LNCAP (cell line): ENCODE measurements around the gene ATP6V1B1.
A peak's percentile ranks its signal among the peaks of the same experiment; 100 is the strongest.

Experiments used
- TF ChIP-seq, protein P1 (sequence below): fragments of 450-650 bp; IDR thresholded peaks from 2 replicates; pipeline ENCODE4 v1.5.1; 2017; ENCODE audit warnings: mild to moderate bottlenecking

ATP6V1B1 gene

DNA sequence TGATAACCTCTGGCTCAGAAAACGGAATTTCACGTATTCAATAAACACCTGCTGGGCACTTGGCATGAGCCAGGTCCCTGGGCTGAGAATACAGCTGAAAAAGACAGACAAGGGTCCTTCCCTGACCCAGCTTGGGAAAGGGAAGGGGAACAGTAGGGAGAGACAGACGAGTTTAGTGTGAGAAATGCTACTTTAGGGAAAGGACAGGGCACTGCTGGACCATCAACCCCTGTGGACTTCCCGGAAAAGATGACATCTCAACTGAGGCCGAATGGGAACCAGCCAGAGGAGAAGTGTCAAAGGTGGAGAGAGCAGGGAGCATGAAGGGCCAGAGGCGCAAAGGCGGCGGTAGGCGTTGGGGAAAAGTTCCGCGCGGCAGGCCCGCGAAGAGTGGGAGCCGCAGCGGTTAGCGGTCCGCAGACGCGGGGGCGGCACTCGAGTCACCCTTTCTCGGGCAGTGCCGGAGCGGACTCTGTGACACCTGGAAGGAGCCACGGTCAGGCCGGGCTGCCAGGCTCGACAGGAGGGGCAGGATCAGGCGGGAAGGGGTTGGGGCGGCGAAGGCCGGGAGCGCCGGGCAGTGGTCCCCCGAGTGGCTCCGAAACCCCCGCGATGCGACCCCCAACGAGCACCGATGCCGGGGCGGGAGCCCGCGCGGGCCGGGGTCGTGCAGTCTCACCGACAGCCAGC lies 58.5 kb downstream of the ATP6V1B1 start:
- TF ChIP-seq, protein P1, sequence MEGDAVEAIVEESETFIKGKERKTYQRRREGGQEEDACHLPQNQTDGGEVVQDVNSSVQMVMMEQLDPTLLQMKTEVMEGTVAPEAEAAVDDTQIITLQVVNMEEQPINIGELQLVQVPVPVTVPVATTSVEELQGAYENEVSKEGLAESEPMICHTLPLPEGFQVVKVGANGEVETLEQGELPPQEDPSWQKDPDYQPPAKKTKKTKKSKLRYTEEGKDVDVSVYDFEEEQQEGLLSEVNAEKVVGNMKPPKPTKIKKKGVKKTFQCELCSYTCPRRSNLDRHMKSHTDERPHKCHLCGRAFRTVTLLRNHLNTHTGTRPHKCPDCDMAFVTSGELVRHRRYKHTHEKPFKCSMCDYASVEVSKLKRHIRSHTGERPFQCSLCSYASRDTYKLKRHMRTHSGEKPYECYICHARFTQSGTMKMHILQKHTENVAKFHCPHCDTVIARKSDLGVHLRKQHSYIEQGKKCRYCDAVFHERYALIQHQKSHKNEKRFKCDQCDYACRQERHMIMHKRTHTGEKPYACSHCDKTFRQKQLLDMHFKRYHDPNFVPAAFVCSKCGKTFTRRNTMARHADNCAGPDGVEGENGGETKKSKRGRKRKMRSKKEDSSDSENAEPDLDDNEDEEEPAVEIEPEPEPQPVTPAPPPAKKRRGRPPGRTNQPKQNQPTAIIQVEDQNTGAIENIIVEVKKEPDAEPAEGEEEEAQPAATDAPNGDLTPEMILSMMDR = no peak

DNA sequence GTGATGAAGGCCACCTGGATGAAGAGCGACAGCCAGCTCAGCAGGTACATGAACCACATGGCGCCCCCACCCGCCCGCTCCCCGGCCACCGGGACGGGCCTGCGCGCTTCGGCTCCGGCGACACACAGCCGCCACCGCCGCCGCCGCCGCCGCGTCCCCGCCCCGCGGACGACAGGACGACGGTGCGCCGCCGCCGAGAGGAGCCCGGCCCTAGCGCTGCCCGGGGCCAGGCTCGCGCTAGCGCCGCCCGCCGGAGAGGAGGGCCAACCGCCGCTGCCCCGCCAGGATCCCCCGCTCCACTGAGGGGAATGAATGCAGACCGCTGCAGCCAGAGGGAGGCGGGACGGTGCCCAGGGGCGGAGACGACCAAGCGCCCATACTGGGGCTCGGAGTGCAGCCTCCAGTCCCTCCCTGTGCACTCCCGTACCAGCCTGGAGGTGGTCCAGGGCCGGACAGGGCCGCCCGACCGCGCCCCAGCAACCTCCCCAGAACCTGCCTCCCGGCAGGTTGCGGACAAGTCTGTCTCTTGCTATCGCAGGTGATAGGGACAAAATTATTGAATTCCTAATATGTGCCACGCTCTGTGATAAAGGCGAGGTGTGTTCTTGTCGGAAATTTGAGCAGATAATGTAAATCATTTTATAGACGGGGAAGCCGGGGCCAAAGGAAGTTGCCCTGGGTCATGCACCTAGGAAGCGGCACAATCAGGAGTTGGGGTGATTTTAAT lies 59.2 kb downstream of the ATP6V1B1 start, which contains the start of gene TEX261:
Gene TEX261 (minus strand): TSS at position 175 of the 727 bp plus-strand sequence. CDS start 116 bp downstream, at position 59.
- TF ChIP-seq, protein P1 = peak; percentile 75

DNA sequence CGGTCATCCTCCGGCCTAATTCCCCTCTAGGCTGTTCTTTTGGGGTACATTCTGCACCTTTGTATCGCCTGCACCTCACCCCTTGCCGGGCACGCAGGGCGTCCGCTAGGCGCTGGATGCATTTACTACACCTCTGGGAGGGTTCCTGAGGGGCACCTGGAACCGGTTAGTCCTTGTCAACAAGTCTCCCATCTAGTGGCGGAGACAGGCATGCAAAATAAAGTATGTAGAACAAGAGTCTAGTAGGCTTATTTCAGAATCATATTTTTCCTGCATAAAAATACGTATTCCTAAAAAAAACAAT lies 59.7 kb downstream of the ATP6V1B1 start:
- TF ChIP-seq, protein P1 = no peak

DNA sequence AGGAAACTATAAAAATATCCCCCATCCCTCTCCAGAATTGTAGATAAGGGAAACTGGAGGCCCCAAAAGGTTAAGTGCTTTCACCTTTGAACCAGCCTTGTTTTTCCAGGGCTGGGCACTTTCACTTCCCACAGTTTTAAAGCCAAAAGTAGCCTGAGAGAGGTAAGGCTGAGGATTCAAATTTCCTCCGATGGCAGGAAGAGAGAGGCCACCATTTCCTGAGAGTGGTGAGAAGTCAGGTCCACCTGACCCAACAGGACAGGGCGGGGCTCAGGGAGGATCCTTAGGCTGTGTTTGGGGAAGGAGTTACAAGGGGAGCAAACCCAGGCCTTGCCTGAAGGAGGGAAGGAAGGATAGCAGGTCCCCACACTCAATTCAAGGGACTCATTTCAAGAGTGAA lies 63.7 kb downstream of the ATP6V1B1 start:
- TF ChIP-seq, protein P1 = no peak

DNA sequence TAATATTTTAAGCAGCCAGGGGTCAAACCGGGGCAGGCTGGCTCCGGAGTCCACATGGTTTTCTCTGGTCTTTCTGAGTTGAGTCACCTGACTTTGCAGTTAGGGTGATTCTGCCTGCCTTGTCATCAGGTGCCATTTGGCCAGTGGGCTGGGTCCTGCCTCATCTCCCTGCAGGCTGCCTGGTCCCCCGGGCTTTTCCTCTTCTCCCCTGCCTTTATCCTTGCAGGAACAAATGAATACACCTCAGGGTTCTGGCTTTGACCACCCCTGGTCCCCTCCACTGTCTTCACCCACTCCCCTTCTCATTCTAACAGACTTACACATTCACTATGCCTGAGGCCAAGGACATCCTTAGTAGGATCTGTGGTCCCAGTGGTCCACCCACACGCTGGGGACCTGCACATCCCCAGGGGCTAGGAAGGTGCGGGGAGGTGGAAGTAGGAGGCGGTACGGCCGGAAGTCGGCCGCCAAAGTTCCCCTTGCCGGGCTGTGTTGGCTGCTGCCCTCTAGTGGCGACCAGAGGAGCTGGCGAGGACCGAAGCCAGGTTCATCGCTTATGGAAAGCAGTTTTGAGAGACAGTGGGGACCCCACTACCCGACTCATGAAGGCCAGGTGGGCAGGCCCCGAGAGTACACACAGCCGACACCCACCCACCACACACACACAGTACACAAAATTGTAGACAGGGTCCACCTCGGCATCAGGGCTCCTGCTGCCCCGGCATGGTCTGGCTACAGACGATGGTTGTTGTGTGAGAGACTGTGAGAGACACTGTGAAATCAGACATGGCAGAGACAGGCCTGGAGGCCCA lies 65.3 kb downstream of the ATP6V1B1 start:
- TF ChIP-seq, protein P1 = peak; percentile 80

DNA sequence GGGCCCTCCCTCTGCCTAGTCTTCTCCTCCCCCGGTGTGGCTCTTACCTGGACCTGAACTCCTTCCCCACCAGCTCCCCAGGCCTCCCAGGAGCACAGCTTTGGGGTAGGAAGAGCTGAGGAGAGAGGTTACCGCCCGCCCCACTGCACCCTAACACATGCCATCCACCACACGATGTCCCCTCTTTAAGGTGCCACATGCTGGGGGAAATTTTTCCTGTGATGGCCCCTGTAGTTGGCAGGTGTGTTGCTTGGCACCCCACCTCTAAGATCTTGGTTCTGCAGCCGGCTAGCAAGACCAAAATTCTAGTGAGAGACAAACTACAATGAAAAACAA lies 65.9 kb downstream of the ATP6V1B1 start:
- TF ChIP-seq, protein P1 = no peak

DNA sequence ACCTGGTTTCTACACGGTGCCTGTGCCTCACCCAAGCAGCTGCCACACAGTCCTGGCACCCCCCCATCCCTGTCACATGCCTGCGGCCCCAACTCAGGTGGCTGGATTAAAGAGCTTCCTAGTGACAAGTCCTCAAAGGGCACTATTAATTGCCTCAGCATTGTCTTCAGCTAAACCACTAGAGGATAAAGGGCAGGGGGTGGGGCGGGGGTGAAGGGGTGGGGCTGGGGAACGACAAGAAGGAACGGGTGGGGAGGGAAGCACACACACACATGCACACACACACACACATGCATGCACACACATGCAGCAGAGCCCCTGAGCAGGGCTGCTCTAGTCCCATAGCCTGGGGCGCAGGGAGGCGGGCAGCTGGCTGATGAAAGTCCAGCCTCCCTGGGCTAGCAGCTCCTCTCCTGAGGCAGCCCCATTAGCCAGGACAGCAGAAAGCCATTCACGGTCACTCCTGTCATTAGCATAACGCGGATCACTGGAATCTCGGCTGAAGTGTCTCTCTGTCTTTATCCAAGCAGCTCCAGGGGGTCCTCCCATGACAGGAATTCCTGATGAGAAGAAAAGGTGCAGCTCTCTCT lies 66.4 kb downstream of the ATP6V1B1 start:
- TF ChIP-seq, protein P1 = no peak
